Chondrocyte (in vitro differentiated cells): ENCODE data around the gene PUS3. TPM values are rescaled to one million over a fixed set of nuclear protein-coding genes. Genes with fewer than 3 reads are reported as not detected.

Source experiments
- DNase-seq: peaks from one replicate; pipeline ENCODE4 v3.0.0; 2021; ENCODE audit warnings: mixed read lengths, low spot score
- H3K27ac Mint-ChIP-seq: one replicate; pipeline ENCODE4 v1.8.0; 2021; ENCODE audit warnings: mild to moderate bottlenecking, moderate library complexity, mixed read lengths; ENCODE audit not compliant: unreplicated experiment
- H3K27me3 Mint-ChIP-seq: 2 replicates; pipeline ENCODE4 v1.8.0; 2021; ENCODE audit warnings: low read depth, mixed read lengths
- H3K36me3 Mint-ChIP-seq: 2 replicates; pipeline ENCODE4 v1.8.0; 2021; ENCODE audit warnings: low read depth, mixed read lengths
- H3K4me1 Mint-ChIP-seq: 2 replicates; pipeline ENCODE4 v1.8.0; 2021; ENCODE audit warnings: low read depth, mild to moderate bottlenecking, mixed read lengths
- H3K4me3 Mint-ChIP-seq: one replicate; pipeline ENCODE4 v1.8.0; 2021; ENCODE audit warnings: mild to moderate bottlenecking, moderate library complexity, mixed read lengths; ENCODE audit not compliant: unreplicated experiment
- H3K9me3 Mint-ChIP-seq: 2 replicates; pipeline ENCODE4 v1.8.0; 2021; ENCODE audit warnings: low read depth, mixed read lengths
- total RNA-seq: library from RNA; stranded (reverse); gene quantifications from 3 replicates; pipeline ENCODE4 v1.2.1, GENCODE V29; 2021
- TF ChIP-seq, protein P1 (sequence below): fragments of 200-600 bp; sonication (generic); IDR thresholded peaks from 2 replicates; pipeline ENCODE4 v1.5.0; 2021; ENCODE audit warnings: antibody characterized with exemption, mild to moderate bottlenecking, moderate library complexity

Gene PUS3
- total RNA-seq, 1 donor from 2014 or later = 10.0 TPM

DNA sequence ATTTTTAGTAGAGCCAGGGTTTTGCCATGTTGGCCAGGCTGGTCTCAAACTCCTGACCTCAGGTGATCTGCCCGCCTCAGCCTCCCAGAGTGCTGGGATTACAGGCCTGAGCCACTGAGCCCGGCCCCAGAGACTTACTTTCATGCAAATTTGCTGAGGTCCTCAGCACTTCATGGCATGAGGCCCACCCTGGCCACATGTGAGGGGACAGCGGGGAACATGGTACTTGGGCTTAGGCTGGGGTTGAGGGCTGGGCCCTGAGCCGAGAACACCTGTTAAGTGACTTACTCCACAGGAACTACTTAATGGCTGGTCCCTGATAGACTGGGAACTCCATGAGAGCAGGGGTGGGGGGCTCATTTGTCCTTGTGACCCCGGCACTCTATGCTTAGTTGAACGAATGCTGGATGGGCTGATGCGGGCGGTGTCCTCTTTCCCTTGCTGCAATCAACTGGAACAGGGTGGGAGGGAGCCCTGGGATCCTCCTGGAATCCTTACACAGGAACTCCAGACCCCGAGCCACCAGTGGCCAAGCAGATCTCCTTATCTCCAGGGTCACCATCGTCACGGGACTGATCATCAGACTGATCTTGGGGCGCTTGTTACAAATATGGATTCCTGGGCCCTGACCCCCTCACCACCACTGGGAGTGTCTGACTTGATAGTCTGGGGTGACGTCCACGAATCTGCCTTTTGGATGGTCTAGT is 43.9 kb upstream of the PUS3 start:
- no peak overlapping the region for H3K27ac Mint-ChIP-seq
- no peak for DNase-seq
- peaks cover 13% of the 10 kb centered on the region for H3K27me3 Mint-ChIP-seq
- TF ChIP-seq, protein P1, sequence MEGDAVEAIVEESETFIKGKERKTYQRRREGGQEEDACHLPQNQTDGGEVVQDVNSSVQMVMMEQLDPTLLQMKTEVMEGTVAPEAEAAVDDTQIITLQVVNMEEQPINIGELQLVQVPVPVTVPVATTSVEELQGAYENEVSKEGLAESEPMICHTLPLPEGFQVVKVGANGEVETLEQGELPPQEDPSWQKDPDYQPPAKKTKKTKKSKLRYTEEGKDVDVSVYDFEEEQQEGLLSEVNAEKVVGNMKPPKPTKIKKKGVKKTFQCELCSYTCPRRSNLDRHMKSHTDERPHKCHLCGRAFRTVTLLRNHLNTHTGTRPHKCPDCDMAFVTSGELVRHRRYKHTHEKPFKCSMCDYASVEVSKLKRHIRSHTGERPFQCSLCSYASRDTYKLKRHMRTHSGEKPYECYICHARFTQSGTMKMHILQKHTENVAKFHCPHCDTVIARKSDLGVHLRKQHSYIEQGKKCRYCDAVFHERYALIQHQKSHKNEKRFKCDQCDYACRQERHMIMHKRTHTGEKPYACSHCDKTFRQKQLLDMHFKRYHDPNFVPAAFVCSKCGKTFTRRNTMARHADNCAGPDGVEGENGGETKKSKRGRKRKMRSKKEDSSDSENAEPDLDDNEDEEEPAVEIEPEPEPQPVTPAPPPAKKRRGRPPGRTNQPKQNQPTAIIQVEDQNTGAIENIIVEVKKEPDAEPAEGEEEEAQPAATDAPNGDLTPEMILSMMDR = no peak
- peaks cover 4% of the 10 kb centered on the region for H3K4me1 Mint-ChIP-seq
- H3K4me3 Mint-ChIP-seq = no peak overlapping the region
- no peaks in the 10 kb centered on the region for H3K9me3 Mint-ChIP-seq
- H3K36me3 Mint-ChIP-seq = no peaks in the 10 kb centered on the region

- TF ChIP-seq, protein P1 = no peak
- peaks cover 12% of the 10 kb centered on the region for H3K27me3 Mint-ChIP-seq
- no peaks in the 10 kb centered on the region for H3K9me3 Mint-ChIP-seq
- no peaks in the 10 kb centered on the region for H3K36me3 Mint-ChIP-seq
- DNase-seq = no peak
- H3K4me3 Mint-ChIP-seq = no peak within 1 kb of the TSS
- H3K4me1 Mint-ChIP-seq = peaks cover 4% of the 10 kb centered on the region
- H3K27ac Mint-ChIP-seq = no peak within 1 kb of the TSS
Observed at GRCh38 chr11:125945797-125946520, 43.0 kb upstream of the PUS3 start, which contains the start of gene VSIG10L2. Gene VSIG10L2 (plus strand): TSS chr11:125946044. CDS start chr11:125946056, 12 bp downstream.

DNA sequence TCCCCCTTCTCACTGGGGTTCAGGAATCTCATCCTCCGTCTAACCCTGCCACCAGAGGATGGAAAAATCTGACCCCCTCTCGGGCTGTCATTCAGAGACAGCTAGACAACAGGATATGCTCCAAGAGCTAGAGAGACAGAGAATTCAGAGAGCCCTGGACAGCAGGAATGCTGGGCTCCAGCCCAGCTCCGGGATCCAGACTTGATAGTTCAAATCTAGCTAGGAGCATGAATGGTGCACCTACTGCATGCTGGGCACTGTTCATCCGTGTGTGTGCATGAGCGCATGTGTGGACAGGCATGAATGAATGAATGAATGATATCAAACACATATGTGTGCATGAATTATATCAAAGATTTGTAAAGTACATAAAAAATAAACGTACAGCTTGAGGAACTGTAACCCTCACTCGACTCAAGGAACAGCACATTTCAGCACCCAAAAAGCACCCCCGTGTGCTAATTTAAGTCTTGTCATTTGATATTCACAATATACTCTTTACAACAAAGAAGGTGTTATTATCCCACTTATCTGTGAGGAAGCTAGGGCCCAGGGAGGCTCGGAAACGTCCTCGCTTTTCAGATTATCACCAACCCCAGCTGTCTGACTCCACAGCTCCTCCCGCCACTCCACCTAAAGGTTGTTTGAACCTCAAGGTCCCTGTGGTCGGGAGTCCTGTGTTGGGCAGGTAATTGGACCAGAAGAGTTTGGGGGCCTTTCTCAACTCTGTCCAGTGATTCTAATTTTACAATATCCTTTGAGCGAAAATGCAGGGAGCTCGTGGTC is 42.2 kb upstream of the PUS3 start:
- H3K36me3 Mint-ChIP-seq = no peaks in the 10 kb centered on the region
- H3K27me3 Mint-ChIP-seq = peaks cover 12% of the 10 kb centered on the region
- no peak for DNase-seq
- H3K4me3 Mint-ChIP-seq = no peak overlapping the region
- TF ChIP-seq, protein P1 = no peak
- no peak overlapping the region for H3K27ac Mint-ChIP-seq
- peaks cover 4% of the 10 kb centered on the region for H3K4me1 Mint-ChIP-seq
- no peaks in the 10 kb centered on the region for H3K9me3 Mint-ChIP-seq

GRCh38 chr11:125944350-125945010 is 41.5 kb upstream of the PUS3 start:
- peaks cover 12% of the 10 kb centered on the region for H3K27me3 Mint-ChIP-seq
- no peak for DNase-seq
- no peaks in the 10 kb centered on the region for H3K36me3 Mint-ChIP-seq
- no peaks in the 10 kb centered on the region for H3K9me3 Mint-ChIP-seq
- no peak overlapping the region for H3K27ac Mint-ChIP-seq
- peaks cover 4% of the 10 kb centered on the region for H3K4me1 Mint-ChIP-seq
- H3K4me3 Mint-ChIP-seq = no peak overlapping the region
- TF ChIP-seq, protein P1 = no peak
